H1 (cell line): Measurements from ENCODE around the gene NADK. TPM values are rescaled to one million over a fixed set of nuclear protein-coding genes. Genes with fewer than 3 reads are reported as not detected.

Source experiments
- BRCA1 ChIP-seq: IDR thresholded peaks from 2 replicates; pipeline ENCODE4 v1.6.1; 2012; ENCODE audit warnings: low read depth, low read length, improper control_type of control experiment
- CTBP2 ChIP-seq: IDR thresholded peaks from 2 replicates; pipeline ENCODE4 v1.7.0; 2011; ENCODE audit warnings: borderline replicate concordance, mild to moderate bottlenecking, moderate library complexity, mixed read lengths, low read length; ENCODE audit not compliant: insufficient read depth, insufficient read length
- JUND ChIP-seq: IDR thresholded peaks from 2 replicates; pipeline ENCODE4 v1.6.1; 2011; ENCODE audit warnings: mild to moderate bottlenecking, improper control_type of control experiment, low read length
- POLR2A ChIP-seq, 2 experiments: IDR thresholded peaks; 1 replicate in 1 of 2; 2 replicates in 1 of 2; pipeline ENCODE4 v1.6.1; 2011; ENCODE audit warnings: low read depth in 2 of 2, low read length in 2 of 2, mild to moderate bottlenecking in 2 of 2; ENCODE audit errors: control extremely low read depth in 1 of 2
- SIX5 ChIP-seq: IDR thresholded peaks from 2 replicates; pipeline ENCODE4 v1.6.1; 2011; ENCODE audit warnings: mild to moderate bottlenecking, low read depth, low read length
- SRF ChIP-seq: IDR thresholded peaks from 2 replicates; pipeline ENCODE4 v1.6.1; 2011; ENCODE audit warnings: mild to moderate bottlenecking, low read depth, low read length, moderate library complexity
- TBP ChIP-seq: IDR thresholded peaks from 2 replicates; pipeline ENCODE4 v1.6.1; 2011; ENCODE audit warnings: low read depth, low read length, improper control_type of control experiment
- TEAD4 ChIP-seq: IDR thresholded peaks from 2 replicates; pipeline ENCODE4 v1.6.1; 2012; ENCODE audit warnings: low read depth, low read length, inconsistent platforms, mixed read lengths
- polyA plus RNA-seq, 7 experiments: library from polyadenylated mRNA; depleted of rRNA in 3 of 7; stranded (reverse) in 5 of 7; unstranded in 2 of 7; fragments of >200 nt in 5 of 7; fragments of 200-250 nt in 2 of 7; gene quantifications; 1 replicate in 5 of 7; 2 replicates in 1 of 7; 4 replicates in 1 of 7; pipeline versions ENCODE4 v1.2.1 to v1.2.3, GENCODE V29; 2011 to 2013; ENCODE audit warnings: missing spikeins in 2 of 7, mixed read lengths in 2 of 7
- total RNA-seq: library from RNA; stranded (reverse); fragmentation: NEBNext Ultra II Directional; extraction: Animal tissue kit (Norgen Biotek cat#: 25700); gene quantifications from 2 replicates; pipeline ENCODE4 v1.2.1, GENCODE V29; 2021

Gene NADK
- total and polyA plus RNA-seq, 2 of the 8 experiments (the other 6 are each of a cell fraction or from before 2014, with no cell fraction given), result 78.0 to 89.7 TPM

- no peak for TF ChIP-seq BRCA1
- no peak for TF ChIP-seq POLR2A (IDR thresholded peaks at IDR 0.05; ENCODE audit: control extremely low read depth in 1 of 2, low read depth in 2 of 2, low read length in 2 of 2)
- no peak for TF ChIP-seq TBP
- no peak for TF ChIP-seq JUND
- no peak for TF ChIP-seq SIX5
- TF ChIP-seq CTBP2, result no peak
- no peak for TF ChIP-seq SRF
- no peak for TF ChIP-seq TEAD4
Observed at GRCh38 chr1:1797731-1798341, 19.6 kb upstream of the NADK start (continued).
